Kidney capillary endothelial cell (primary cell): ENCODE data around the gene YY1AP1.
A peak's percentile ranks its signal among the peaks of the same experiment; 100 is the strongest.
"Not testable (repeated sequence)": the region's sequence is repeated elsewhere in the genome, so short reads cannot be mapped to it uniquely, and the experiment has no call there.

Experiments
- DNase-seq: peaks from one replicate; pipeline ENCODE4 v3.0.0-alpha.2; 2018; ENCODE audit warnings: low spot score

Gene YY1AP1, protein sequence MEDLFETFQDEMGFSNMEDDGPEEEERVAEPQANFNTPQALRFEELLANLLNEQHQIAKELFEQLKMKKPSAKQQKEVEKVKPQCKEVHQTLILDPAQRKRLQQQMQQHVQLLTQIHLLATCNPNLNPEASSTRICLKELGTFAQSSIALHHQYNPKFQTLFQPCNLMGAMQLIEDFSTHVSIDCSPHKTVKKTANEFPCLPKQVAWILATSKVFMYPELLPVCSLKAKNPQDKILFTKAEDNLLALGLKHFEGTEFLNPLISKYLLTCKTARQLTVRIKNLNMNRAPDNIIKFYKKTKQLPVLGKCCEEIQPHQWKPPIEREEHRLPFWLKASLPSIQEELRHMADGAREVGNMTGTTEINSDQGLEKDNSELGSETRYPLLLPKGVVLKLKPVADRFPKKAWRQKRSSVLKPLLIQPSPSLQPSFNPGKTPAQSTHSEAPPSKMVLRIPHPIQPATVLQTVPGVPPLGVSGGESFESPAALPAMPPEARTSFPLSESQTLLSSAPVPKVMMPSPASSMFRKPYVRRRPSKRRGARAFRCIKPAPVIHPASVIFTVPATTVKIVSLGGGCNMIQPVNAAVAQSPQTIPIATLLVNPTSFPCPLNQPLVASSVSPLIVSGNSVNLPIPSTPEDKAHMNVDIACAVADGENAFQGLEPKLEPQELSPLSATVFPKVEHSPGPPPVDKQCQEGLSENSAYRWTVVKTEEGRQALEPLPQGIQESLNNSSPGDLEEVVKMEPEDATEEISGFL

DNA sequence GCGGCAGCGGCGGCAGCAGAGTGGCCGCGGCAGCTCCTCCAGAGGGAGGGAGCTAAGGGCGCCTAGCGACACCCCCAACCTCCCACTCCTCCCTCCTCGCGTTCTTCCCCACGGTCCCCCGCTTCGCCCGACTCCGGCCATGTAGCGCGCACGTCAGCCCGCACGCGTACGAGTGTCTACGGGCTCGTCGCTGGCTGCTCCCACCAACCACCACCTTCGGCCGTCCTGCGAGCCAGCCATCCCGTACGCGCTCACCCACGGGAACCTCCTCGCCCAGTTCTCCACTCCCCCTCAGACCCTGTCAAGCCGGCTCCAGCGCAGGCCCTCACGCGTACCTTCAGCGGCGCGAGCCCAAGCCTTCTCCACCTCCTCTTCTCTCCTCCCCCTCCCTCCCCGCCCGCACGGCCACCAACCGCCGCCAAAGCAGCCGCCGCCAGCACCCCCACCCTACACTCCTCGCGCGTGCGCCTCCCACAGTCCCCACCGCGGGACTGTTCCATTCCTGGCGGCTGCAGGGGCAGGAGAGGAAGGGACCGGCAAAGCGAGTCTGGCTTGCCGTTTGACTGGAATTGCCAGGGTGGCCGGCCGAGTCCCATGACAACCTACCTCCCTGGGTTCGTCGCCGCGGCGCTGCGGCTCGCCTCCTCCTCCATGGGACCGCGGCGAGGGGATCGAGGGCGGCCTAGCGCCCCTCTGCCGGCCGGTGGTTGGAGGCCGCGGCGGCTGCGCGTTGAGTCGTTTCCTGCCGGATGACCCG is at the start of gene YY1AP1:
Gene YY1AP1 (minus strand): TSS at position 451 of the 757 bp plus-strand sequence. CDS start 8,338 bp downstream, outside the sequence.
- DNase-seq, result peak; percentile 79

DNA sequence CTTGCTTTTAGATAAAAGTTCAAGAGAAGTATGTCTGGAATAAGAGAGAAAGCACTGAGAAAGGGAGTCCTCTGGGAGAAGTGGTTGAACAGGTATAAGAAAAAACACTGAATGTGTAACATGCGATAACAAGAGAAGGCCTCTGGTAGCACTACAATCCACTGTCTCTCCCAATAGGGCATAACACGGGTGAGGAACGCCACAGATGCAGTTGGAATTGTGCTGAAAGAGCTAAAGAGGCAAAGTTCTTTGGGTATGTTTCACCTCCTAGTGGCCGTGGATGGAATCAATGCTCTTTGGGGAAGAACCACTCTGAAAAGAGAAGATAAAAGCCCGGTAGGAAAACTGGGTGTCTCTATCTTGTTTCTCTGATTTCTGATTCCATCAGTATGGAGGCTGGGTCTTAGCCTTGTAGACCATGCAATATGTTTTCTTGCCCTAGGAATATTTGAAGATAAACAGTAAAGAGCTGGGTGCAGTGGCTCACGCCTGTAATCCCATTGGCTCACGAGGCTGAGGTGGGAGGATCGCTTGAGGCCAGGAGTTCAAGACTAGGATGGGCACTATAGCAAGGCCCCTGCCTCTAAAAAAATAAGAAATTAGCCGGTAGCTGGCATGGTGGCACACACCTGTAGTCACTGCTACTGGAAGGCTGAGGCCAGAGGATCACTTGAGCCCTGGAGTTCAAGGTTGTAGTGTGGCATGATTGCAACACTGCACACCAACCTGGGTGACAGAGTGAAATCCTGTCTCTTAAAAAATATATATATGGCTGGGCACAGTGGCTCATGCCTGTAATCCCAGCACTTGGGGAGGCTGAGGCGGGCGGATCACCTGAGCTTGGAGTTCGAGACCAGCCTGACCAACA is 40.7 kb upstream of the YY1AP1 start:
- peak; percentile 50 for DNase-seq

DNA sequence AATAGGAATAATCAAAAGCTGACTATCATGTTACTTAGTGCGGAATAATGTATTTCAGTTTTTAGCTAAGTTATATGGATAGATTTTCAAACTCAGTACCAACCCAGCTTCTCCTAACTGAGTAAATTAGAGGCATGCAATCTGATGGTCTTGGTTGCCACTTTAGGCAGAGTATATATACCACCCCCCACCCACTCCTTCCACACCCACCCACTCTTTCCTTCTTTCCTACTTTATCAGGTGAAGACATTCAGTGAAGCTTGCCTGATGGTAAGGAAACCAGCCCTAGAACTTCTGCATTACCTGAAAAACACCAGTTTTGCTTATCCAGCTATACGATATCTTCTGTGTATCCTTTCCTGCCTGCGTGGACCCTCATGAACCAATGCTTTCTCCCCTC is 36.6 kb upstream of the YY1AP1 start:
- DNase-seq, result no peak

DNA sequence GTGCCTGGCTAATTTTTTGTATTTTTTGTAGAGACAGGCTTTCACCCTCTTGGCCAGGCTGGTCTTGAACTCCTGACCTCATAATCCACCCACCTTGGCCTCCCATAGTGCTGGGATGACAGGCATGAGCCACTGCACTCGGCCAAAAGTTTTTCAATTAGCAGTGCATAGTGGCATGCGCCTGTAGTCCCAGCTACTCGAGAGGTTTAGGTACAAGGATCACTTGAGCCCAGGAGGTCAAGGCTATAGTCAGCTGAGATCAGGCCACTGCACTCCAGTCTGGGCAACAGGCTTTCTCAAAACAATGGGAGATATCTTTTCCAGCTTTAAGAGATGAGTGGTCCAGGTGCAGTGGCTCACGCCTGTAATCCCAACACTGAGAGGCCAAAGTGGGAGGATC is 31.1 kb upstream of the YY1AP1 start:
- DNase-seq, result no peak

DNA sequence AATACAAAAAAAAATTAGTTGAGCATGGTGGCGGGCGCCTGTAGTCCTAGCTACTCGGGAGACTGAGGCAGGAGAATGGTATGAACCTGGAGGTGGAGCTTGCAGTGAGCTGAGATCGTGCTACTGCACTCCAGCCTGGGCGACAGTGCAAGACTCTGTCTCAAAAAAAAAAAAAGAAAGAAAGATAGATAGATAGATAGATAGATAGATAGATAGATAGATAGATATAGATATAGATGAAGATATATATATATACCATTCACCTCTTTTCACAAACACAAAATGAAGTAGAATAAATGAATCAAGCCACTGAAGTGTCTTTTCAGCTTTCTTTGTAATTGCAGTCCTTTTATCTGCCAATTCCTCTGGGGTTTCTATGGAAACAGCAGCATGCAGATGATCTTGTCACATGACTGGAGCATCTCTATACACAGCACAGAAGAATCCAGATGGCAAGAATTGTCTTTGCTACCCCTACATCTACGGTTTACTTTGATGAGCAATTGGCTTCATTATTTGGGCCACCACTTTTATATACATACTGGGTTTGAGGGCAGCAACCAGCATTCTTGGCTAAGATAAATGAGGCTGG is 30.0 kb upstream of the YY1AP1 start:
- DNase-seq, result not testable (repeated sequence)

DNA sequence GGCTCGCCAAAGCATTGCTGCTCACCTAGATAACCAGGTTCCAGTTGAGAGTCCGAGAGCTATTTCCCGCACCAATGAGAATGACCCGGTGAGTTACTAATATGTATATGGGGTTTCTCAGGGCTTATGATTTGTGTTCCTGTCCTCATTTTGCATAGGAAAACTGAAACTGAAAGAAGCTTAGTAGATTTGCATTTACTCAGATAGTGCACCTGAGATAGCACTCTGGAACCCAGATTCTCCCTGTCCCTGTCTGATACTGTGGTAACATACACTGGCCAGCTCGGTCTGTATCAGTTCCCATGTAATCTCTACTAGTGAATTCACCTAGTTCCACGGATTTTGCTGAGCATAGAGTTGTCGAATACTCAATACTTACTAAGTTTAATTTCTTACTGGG is 28.5 kb upstream of the YY1AP1 start:
- DNase-seq, result no peak

DNA sequence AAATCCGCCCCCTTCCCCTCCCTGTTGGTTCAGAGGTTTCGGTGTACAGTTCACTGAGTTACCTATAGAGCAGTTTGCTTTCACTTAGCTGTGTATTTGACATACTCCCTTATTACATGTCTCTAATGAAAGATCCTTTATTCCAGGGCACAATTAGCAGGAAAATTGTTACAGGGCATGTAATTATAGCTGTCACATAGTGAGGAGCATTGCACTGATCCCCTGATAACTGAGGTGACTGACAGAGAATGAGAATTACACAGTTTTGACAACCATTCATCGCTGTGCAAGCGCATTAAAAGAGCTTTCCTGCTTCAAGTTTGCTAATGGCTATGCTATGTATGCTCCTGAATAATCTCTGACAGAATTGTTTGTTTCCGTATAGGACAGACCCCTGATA is 27.2 kb upstream of the YY1AP1 start:
- DNase-seq, result no peak

DNA sequence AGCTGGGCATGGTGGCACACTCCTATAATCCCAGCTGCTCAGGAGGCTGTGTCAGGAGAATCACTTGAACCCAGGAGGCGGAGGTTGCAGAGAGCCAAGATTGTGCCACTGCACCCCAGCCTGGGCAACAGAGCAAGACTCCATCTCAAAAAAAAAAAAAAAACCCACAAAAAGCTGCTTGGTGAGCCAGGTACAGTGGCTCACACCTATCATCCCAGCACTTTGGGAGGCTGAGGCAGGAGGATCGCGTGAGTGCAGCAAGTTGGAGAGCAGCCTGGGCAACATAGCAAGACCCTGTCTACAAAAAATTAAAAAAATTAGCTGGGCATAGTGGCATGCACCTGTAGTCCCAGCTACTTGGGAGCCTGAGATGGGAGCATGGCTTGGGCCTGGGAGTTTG is 26.5 kb upstream of the YY1AP1 start:
- DNase-seq, result not testable (repeated sequence)

DNA sequence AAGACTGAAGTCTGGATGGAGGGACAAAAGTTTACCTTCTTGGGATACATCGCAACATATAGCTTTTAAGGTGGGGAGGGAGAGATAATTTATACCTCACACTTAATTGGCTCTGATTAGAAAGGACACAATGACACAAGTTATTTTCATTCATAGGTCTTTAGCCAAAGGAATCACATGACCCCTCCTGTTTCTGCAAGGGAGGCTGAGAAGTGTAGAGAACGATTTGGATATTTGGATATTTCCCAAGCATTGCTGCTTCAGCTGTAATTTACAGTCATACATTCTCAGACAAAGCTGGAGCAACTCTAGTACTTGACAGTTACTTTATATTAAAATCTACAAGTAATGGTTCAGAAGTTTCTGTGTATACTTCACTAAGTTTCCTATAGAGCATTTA is 24.5 kb upstream of the YY1AP1 start:
- no peak for DNase-seq

DNA sequence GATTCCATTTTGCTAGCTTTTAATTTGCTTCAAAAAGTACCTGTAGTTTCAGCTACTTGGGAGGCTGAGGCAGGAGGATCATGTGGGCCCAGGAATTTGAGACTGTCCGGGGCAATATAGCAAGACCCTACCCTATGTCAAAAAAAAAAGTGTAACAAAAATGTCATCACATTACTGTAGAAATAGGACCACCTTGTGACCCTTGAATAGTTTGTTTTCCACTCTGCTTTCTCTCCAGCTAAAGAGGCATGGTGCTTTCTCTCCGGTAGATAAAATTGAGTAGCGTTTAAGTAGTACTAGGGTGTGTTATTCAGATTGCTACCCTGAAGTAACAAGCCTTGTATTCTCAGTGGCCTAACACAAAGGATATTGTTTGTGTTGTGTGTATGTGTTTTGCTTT is 24.1 kb upstream of the YY1AP1 start:
- not testable (repeated sequence) for DNase-seq

DNA sequence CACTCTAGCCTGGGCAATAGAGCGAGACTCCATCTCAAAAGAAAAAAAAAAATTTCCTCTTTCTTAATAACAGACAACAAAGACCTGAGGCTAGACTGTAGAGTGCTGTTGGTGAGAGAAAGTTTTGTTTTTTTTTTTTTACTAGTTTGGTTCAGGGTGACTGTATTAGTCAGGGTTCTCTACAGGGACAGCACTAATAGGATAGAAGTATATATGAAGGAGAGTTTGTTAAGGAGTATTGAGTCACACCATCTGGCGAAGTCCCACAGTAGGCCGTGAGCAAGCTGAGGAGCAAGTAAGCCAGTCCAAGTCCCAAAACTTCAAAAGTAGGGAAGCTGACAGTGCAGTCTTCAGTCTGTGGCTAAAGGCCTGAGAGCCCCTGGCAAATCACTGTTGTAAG is 22.9 kb upstream of the YY1AP1 start:
- not testable (repeated sequence) for DNase-seq

DNA sequence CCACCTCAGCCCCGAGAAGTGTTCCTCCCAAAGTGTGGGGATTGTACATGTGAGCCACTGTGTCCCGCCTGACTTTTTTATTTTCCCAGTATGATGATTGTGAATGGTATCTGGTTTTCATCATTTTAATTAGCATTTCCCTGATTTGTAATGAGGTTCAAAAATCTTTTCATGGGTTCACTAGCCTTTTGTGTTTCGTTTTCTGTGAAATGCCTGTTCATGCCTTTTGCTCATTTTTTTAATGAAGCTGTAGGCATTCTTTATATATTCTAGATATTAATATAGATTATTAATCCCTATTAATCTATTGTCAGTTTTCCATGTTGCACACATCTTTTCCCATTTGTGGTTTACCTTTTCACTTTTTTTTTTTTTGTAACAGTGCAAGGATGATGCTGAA is 20.8 kb upstream of the YY1AP1 start:
- no peak for DNase-seq

DNA sequence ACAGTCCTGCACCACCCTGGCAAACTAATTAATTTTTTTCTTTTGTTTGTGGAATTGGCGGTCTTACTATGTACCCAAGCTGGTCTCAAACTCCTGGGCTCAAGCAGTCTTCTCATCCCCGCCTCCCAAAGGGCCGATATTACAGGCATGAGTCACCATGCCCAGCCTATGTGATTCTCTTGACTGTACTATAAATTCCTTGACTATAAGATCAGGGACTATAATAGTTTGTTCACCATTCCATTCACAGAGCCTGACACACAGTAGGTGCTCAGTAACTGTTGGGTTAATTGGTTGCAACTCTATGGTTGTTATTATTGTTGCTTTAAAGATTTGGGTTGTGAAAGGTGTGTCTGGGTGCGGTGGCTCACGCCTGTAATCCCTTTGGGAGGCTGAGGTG is 17.6 kb upstream of the YY1AP1 start:
- peak; percentile 6 for DNase-seq

DNA sequence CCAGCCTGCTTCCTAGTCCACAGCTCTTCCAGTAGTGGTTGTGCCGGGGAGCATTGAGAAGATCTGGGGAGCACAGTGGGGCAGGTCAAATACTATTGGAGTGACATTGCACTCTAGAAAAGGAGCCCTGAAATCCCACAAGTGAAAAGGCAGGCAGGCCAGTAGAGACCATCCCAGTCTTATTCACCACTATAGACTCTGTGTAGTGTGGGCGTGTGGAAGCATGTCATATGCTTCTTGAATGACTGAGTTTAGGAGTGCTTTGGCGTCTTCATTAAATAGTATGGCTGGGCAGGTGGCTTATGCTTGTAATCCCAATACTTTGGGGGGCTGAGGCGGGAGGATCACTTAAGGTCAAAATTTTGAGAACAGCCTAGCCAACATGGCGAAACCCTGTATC is 15.8 kb upstream of the YY1AP1 start:
- DNase-seq, result not testable (repeated sequence)

DNA sequence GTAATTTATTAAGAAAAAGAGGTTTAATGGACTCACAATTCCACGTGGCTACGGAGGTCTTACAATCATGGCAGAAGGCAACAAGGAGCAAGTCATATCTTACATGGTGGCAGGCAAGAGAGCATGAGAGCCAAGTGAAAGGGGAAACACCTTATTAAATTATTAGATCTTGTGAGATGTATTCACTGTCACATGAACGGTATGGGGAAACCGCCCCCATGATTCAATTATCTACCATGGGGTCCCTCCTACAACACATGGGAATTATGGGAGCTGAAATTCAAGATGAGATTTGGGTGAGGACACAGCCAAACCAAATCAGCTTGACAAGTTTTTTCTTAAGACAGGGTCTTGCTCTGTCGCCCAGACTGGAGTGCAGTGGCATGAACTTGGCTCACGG is 14.6 kb upstream of the YY1AP1 start:
- DNase-seq, result no peak

DNA sequence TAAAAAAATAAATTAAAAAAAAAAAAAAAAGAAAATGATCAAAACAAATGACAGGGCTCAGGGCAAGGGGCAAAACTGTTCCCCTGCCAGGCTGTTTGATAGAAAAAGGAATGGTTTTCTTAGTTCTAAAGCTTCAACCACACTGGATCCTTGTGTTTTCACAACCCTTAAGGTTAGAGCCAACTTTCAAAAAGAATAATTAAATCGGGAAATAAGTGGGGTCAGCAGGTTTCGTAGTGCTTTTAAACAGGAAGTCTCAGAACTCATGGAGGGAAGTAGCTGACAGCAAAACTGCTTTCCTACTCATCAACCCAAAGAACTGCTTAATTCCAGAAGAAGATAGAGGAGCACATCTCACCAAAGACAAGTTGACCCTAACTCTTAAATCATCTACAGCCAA is 13.1 kb upstream of the YY1AP1 start:
- not testable (repeated sequence) for DNase-seq

DNA sequence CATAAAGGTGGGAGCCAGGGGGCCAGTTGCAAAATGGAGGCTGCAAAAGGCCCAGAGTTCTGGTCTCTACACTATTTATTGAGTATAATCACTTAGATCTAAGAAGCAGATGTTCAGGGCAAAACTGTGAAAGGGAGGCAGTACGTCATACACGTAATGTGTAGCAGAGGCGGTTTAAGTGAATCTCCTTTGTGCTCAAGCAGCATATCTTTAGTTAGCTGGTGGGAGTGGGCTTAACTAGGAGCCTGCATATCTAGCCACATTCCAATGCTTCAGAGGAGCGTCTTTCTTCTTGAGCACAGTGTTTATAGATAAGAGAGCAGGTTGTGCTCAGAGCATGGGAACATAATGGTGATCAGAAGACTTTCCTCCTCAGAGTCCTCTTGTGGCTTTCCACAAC is 10.5 kb upstream of the YY1AP1 start:
- DNase-seq, result not testable (repeated sequence)

DNA sequence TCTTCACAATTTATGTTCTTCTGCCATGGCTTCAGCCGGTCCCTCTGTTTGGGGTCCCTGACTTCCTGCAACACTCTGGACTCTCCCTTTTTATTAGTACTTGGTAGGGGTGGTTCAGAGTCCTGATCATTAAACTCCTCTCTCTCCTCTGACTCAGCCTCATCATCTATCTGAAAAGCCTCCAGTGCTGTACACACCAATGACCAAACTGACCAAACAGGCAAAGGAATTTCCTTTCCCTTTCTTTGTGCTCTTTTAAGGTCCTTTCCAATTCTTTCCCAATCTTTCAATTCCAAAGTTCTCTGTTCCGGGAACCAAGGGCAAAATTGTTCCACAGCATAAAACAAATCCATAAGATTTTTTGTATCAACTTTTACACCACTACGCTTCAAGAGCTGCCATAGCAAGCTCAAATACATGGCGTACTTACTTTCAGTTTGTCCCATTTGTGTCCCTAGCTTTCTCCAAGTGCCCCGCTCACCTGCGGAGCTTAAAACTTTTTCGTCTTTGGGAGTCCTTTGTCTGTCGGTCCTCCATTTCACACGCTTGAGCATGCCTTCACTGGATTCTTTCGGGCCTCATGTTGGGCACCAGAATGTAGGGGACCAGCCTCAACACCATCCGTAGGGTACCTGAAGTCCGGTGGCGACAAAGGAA is 9.9 kb upstream of the YY1AP1 start:
- no peak for DNase-seq

DNA sequence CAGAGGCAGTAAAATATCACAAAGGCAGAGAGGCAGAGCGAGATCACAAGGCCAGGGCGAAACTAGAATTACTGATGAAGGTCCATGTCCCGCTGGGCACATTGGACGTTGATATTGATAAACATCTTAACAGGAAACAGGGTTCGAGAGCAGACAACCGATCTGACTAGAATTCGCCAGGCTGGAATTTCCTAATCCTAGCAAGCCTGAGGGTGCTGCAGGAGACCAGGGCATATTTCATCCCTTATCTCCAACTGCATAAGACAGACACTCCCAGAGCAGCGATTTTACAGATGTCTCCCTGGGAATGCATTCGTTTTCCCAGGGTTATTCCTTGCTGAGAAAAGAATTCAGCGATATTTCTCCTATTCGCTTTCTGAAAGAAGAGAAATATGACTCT is 9.0 kb upstream of the YY1AP1 start:
- not testable (repeated sequence) for DNase-seq

DNA sequence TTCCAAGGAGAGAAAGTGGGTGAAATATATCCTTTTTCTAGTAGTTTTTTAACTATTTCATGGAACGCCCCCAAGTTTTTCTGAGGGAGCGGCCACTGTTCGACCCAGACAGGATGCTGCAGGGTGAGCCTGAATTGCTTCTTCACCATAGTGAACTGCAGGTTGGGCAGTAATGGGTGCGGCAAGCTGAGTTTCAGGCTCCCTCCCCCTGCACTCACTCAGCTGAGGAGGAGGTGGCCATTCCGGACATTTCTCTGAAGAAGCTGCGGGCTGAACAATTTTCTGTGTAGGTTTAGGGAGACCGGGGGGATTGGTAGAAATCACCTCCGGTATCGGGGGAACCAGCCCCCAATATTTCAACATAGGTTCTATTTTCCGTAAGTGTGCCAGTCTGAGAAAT is 8.5 kb upstream of the YY1AP1 start:
- no peak for DNase-seq

DNA sequence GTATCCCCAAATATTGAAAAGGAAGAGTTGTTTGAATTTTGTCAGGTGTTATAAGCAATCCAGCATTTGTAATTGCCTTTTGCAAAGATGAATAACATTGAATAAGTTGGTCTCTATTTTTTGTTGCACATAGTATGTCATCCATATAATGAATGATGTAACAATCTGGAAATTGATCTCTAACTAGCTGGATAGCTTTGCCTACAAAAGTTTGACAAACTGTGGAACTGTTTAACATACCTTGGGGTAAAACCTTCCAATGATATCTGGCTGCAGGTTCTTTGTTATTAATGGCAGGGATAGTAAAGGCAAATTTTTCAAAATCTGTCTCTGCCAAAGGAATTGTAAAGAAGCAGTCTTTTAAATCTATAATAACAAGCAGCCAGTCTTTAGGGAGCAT is 8.0 kb upstream of the YY1AP1 start:
- DNase-seq, result no peak
